ENCODE results near the gene SDR39U1.

SDR39U1 gene

GRCh38 chr14:24428628-24429394, 13.8 kb downstream of the SDR39U1 start:
- no peak for DNase-seq

- DNase-seq, result no peak
Observed at GRCh38 chr14:24427537-24428508, 14.8 kb downstream of the SDR39U1 start.

GRCh38 chr14:24426912-24427536, 15.6 kb downstream of the SDR39U1 start:
- no peak for DNase-seq

GRCh38 chr14:24426150-24426911, 16.2 kb downstream of the SDR39U1 start:
- no peak for DNase-seq

GRCh38 chr14:24425704-24426103, 16.9 kb downstream of the SDR39U1 start:
- no peak for DNase-seq

- no peak for DNase-seq
Observed at GRCh38 chr14:24422694-24423601, 19.6 kb downstream of the SDR39U1 start.

GRCh38 chr14:24422261-24422660, 20.3 kb downstream of the SDR39U1 start:
- DNase-seq, result no peak

GRCh38 chr14:24418492-24418873, 24.1 kb downstream of the SDR39U1 start:
- no peak for DNase-seq

- no peak for DNase-seq
Observed at GRCh38 chr14:24417832-24418491, 24.6 kb downstream of the SDR39U1 start.

GRCh38 chr14:24416932-24417619, 25.5 kb downstream of the SDR39U1 start:
- no peak for DNase-seq

GRCh38 chr14:24416254-24416931, 26.2 kb downstream of the SDR39U1 start:
- DNase-seq, result no peak

- no peak for DNase-seq
Observed at GRCh38 chr14:24415421-24416253, 26.9 kb downstream of the SDR39U1 start.

- DNase-seq, result no peak
Observed at GRCh38 chr14:24414732-24415420, 27.7 kb downstream of the SDR39U1 start.

- no peak for DNase-seq
Observed at GRCh38 chr14:24414077-24414476, 28.5 kb downstream of the SDR39U1 start.

- DNase-seq, result no peak
Observed at GRCh38 chr14:24411443-24412389, 30.9 kb downstream of the SDR39U1 start.

GRCh38 chr14:24409956-24410355, 32.6 kb downstream of the SDR39U1 start:
- no peak for DNase-seq

- no peak for DNase-seq
Observed at GRCh38 chr14:24409192-24409591, 33.4 kb downstream of the SDR39U1 start.
